ENCODE measurements around the gene DGKK.

DNA sequence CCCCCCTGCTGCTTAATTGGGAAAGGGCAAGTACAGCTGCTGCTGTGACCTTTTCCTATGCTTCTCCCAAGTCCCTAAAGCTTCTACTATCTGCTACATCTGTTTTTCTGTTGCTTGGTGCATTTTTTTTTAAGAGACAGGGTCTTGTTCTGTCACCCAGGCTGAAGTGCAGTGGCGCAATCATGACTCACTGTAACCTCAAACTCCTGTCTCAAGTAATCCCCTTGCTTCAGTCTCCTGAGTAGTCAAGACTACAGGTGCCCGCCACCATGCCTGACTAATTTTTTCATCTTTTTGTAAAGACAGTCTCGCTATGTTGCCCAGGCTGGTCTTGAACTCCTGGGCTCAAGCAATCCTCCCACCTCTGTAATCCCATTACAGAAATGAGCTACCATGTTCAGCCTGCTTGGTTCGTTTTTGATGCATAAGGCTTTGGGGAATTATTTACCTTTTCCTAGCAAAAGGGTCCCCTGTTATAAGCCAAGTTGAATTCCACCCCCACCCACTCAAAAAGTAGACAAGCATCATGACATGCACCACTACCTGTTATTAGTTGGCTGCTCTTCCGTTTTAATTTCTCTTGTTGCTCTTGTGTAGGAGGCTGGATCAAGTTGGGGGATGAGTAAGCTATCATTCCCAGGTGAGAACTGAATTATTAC, 39.6 kb downstream of the DGKK start:
- TF ChIP-seq POLR2AphosphoS5 (IDR thresholded peaks at IDR 0.05; ENCODE audit: borderline replicate concordance, low read depth, low read length) (no peak), EZH2 (IDR thresholded peaks at IDR 0.05) (no peak), FOXP2 (optimal IDR thresholded peaks at IDR 0.05; ENCODE audit: control extremely low read depth, extremely low read length, insufficient read depth) (no peak)

Measured in SK-N-MC (cell line).